ENCODE measurements around the gene ZMYM4. TPM values are rescaled to one million over a fixed set of nuclear protein-coding genes. Genes with fewer than 3 reads are reported as not detected.
"Not testable (repeated sequence)": the region's sequence is repeated elsewhere in the genome, so short reads cannot be mapped to it uniquely, and the experiment has no call there.

The ZMYM4 gene
- polyA plus RNA-seq, 1 donor from 2014 or later, result 36.1 TPM

DNA sequence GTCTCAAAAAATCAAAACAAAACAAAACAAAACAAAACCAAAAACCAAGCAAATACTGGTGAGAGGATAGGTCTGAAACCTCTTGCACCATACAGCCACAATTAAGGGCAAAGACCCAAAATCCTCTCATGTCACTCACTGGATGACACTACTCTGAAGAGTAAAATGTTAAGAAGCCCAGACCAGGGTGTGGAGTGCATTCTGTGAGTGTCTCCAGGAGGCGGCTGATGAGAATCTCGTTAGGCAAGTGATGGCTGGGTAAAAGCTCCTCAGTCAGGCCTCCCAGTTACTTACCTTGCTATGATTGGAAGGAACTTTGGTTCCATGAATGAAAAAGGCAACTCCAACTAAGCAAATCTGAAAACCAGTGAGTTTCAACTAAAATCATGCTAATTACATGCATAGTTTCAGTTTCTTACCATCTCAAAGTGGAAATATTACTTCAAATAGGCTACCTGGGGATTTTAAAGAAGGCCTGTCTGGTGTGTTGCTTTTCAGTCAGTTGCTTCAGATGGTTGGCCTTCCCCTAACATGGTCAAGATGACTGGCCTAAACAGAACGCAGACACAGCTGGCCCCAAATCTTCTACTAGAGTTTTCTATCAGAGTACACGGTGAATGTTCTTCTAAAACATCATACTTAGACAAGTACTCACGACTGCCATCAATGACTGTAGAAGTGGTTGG, 193.6 kb downstream of the ZMYM4 start:
- H3K4me3 ChIP-seq (ENCODE audit: low read length), result no peak overlapping the region
- no peak overlapping the region for H3K4me2 ChIP-seq (ENCODE audit: low read length)
- no peak overlapping the region for H3K27ac ChIP-seq (ENCODE audit: low read length)

DNA sequence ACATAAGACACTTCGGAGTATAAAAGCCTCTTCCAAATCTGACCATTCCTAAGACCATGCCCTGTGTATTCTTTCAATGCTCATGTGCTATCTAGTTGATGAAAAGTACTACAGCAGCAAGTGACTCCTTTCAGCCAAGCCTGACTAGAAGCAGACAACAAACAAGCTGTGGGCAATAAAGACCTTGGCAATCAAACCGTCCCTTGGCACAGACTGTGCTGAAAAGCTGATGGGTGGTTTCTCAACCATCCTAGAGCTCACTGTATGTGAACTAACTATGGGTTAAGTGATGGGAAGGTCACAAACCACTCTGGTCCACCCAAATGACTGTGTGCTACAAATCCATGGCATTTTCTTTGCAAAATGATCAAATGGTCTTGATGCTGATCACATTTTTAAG, 194.7 kb downstream of the ZMYM4 start:
- Histone ChIP-seq H3K36me3 (ENCODE audit: insufficient read depth, low read length) (peaks cover 15% of the 10 kb centered on the region), H3K27me3 (ENCODE audit: insufficient read depth, low read depth, low read length) (no peaks in the 10 kb centered on the region), H3K9ac (ENCODE audit: low read length) (no peak overlapping the region), H4K20me1 (ENCODE audit: insufficient read depth) (no peaks in the 10 kb centered on the region), H3K27ac (ENCODE audit: low read length) (no peak overlapping the region), H3K79me2 (replicated peaks; ENCODE audit: insufficient read depth, low read length) (no peaks in the 10 kb centered on the region), H3K4me3 (ENCODE audit: low read length) (no peak overlapping the region), H2AFZ (ENCODE audit: low read depth, low read length) (no peak overlapping the region), H3K9me2 (ENCODE audit: insufficient read depth, low read length) (no peaks in the 10 kb centered on the region), H3K4me2 (ENCODE audit: low read length) (no peak overlapping the region), H3K9me3 (ENCODE audit: low read length) (no peaks in the 10 kb centered on the region), H3F3A (ENCODE audit: insufficient read depth, low read length, poor library complexity, severe bottlenecking) (no peaks in the 10 kb centered on the region)
- no peak for TF ChIP-seq EZH2 (IDR thresholded peaks at IDR 0.05; ENCODE audit: borderline replicate concordance, insufficient read depth, low read length, poor library complexity, severe bottlenecking)
- no peak for TF ChIP-seq TAF1 (IDR thresholded peaks at IDR 0.05; ENCODE audit: low read depth)
- no peak for TF ChIP-seq POLR2AphosphoS5 (IDR thresholded peaks at IDR 0.05)
- TF ChIP-seq EP300 (conservative IDR thresholded peaks at IDR 0.05; ENCODE audit: poor library complexity, severe bottlenecking), result no peak
- TF ChIP-seq RAD21 (conservative IDR thresholded peaks at IDR 0.05), result no peak
- TF ChIP-seq, protein P1, sequence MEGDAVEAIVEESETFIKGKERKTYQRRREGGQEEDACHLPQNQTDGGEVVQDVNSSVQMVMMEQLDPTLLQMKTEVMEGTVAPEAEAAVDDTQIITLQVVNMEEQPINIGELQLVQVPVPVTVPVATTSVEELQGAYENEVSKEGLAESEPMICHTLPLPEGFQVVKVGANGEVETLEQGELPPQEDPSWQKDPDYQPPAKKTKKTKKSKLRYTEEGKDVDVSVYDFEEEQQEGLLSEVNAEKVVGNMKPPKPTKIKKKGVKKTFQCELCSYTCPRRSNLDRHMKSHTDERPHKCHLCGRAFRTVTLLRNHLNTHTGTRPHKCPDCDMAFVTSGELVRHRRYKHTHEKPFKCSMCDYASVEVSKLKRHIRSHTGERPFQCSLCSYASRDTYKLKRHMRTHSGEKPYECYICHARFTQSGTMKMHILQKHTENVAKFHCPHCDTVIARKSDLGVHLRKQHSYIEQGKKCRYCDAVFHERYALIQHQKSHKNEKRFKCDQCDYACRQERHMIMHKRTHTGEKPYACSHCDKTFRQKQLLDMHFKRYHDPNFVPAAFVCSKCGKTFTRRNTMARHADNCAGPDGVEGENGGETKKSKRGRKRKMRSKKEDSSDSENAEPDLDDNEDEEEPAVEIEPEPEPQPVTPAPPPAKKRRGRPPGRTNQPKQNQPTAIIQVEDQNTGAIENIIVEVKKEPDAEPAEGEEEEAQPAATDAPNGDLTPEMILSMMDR (IDR thresholded peaks at IDR 0.05; ENCODE audit: poor library complexity, severe bottlenecking), result no peak
- no peak for TF ChIP-seq MXI1 (conservative IDR thresholded peaks at IDR 0.05; ENCODE audit: poor library complexity, severe bottlenecking)
- TF ChIP-seq SMC3 (conservative IDR thresholded peaks at IDR 0.05; ENCODE audit: poor library complexity), result no peak
- TF ChIP-seq, protein P2, sequence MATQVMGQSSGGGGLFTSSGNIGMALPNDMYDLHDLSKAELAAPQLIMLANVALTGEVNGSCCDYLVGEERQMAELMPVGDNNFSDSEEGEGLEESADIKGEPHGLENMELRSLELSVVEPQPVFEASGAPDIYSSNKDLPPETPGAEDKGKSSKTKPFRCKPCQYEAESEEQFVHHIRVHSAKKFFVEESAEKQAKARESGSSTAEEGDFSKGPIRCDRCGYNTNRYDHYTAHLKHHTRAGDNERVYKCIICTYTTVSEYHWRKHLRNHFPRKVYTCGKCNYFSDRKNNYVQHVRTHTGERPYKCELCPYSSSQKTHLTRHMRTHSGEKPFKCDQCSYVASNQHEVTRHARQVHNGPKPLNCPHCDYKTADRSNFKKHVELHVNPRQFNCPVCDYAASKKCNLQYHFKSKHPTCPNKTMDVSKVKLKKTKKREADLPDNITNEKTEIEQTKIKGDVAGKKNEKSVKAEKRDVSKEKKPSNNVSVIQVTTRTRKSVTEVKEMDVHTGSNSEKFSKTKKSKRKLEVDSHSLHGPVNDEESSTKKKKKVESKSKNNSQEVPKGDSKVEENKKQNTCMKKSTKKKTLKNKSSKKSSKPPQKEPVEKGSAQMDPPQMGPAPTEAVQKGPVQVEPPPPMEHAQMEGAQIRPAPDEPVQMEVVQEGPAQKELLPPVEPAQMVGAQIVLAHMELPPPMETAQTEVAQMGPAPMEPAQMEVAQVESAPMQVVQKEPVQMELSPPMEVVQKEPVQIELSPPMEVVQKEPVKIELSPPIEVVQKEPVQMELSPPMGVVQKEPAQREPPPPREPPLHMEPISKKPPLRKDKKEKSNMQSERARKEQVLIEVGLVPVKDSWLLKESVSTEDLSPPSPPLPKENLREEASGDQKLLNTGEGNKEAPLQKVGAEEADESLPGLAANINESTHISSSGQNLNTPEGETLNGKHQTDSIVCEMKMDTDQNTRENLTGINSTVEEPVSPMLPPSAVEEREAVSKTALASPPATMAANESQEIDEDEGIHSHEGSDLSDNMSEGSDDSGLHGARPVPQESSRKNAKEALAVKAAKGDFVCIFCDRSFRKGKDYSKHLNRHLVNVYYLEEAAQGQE (IDR thresholded peaks at IDR 0.05; ENCODE audit: borderline replicate concordance), result no peak

More for the DNA sequence above, 193.6 kb downstream of the ZMYM4 start:
- H3F3A ChIP-seq (ENCODE audit: insufficient read depth, low read length, poor library complexity, severe bottlenecking), result no peaks in the 10 kb centered on the region
- H4K20me1 ChIP-seq (ENCODE audit: insufficient read depth), result no peaks in the 10 kb centered on the region
- H3K9ac ChIP-seq (ENCODE audit: low read length), result no peak overlapping the region
- peaks cover 14% of the 10 kb centered on the region for H3K36me3 ChIP-seq (ENCODE audit: insufficient read depth, low read length)
- no peak overlapping the region for H2AFZ ChIP-seq (ENCODE audit: low read depth, low read length)
- no peaks in the 10 kb centered on the region for H3K27me3 ChIP-seq (ENCODE audit: insufficient read depth, low read depth, low read length)
- no peaks in the 10 kb centered on the region for H3K9me3 ChIP-seq (ENCODE audit: low read length)
- no peaks in the 10 kb centered on the region for H3K79me2 ChIP-seq (replicated peaks; ENCODE audit: insufficient read depth, low read length)
- H3K9me2 ChIP-seq (ENCODE audit: insufficient read depth, low read length), result no peaks in the 10 kb centered on the region
- TF ChIP-seq TAF1 (IDR thresholded peaks at IDR 0.05; ENCODE audit: low read depth) (no peak), MXI1 (conservative IDR thresholded peaks at IDR 0.05; ENCODE audit: poor library complexity, severe bottlenecking) (no peak)

DNA sequence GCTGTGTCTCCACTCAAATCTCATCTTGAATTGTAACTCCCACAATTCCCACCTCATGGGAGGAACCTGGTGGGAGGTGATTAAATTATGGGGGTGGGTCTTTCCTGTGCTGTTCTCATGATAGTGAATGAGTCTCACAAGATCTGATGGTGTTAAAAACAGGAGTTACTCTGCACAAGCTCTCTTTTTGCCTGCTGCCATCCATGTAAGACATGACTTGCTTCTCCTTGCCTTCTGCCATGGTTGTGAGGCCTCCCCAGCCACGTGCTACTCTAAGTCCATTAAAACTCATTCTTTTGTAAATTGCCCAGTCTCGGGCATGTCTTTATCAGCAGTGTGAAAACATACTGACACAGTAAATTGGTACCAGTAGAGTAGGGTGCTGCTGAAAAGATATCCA, 195.2 kb downstream of the ZMYM4 start:
- H3K79me2 ChIP-seq (replicated peaks; ENCODE audit: insufficient read depth, low read length); H3K9me3 ChIP-seq (ENCODE audit: low read length); H3K27ac ChIP-seq (ENCODE audit: low read length); H2AFZ ChIP-seq (ENCODE audit: low read depth, low read length); H3K27me3 ChIP-seq (ENCODE audit: insufficient read depth, low read depth, low read length); H3K9me2 ChIP-seq (ENCODE audit: insufficient read depth, low read length); H3K9ac ChIP-seq (ENCODE audit: low read length); H4K20me1 ChIP-seq (ENCODE audit: insufficient read depth); H3K4me3 ChIP-seq (ENCODE audit: low read length); H3K4me2 ChIP-seq (ENCODE audit: low read length); H3F3A ChIP-seq (ENCODE audit: insufficient read depth, low read length, poor library complexity, severe bottlenecking): not testable (repeated sequence)
- peaks cover 20% of the 10 kb centered on the region for H3K36me3 ChIP-seq (ENCODE audit: insufficient read depth, low read length)

Data from neural cell (in vitro differentiated cells).